Stimulated activated CD4-positive, alpha-beta T cell treated with anti-CD3 and anti-CD28 coated beads, Interleukin-15, amount 100 ng/mL, for 1 hour (primary cell): ENCODE measurements around the gene PGAM2.

Source experiments
- DNase-seq, 2 donors: peaks; one replicate each; pipeline ENCODE4 v3.0.0-alpha.2; 2020; ENCODE audit warnings: low read depth in 1 of 2, low spot score in 1 of 2

PGAM2 gene

DNA sequence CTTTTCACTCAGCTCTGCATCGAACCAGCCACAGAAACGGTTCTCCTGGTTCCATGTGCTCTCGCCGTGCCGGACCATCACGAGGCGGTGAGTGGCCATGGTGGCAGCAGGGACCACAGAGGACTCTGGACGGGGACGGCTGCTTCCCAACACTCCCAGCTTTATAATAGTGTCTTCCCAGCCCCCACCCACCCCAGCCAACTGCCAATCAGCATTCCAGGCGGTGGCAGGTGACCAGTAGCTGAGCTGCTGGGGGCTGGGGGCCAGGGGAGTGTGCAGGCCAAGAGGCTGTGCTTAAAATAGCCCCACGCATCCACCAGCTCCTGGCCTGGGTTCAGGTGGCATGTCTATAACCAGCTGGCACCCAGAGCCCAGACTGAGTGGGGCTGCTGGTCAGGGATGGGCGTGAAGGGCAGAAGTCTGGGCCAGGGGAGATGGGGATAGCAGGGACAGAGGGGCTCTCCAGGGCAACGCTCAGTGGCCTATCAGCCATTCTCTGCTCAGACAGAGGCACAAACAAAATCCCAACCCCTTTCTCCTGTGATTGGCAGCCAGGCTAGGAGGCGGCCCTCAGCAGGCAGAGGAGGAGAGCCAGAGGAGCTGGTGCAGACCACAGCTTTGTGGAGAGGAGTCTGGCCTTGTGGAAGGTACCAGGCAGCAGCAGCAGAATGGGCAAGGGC is at the start of gene PGAM2:
Gene PGAM2 (minus strand): TSS at position 137 of the 680 bp plus-strand sequence. CDS start 38 bp downstream, at position 99.
- DNase-seq = no peak

DNA sequence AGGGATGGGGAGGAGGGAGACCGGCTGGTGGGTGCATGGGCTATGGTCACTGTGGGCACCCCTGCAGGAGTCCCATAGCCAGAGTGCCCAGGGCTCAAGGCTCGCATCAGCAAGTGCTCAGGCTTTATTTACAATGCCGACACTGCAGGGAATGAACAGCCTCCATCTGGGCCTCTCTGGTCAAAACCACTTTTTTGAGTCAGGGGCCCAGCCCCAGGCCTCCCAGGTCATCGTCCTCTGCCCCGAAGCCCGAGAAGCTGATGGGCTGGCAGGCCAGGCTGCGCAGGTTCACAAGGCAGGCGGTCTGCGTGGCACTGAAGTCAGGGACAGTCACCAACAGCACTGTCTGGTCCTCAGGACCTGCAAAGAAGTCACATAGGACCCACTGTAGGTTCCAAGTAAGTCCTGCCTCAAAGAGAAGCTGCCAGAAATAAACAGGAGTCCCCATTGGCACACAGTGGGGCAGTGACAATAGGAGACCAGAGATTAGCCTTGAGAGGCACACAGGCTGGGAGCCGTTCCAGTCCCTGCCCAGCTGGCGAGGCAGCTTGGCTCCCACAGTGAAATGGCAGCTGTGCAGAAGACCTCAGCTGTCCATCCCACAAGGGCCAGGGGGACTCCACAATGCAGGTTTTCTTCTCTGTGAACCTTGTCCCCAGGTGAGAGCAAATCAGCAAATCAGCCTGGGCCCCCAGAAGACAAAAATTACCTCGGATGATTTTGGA is 49.4 kb upstream of the PGAM2 start:
- DNase-seq = no peak

DNA sequence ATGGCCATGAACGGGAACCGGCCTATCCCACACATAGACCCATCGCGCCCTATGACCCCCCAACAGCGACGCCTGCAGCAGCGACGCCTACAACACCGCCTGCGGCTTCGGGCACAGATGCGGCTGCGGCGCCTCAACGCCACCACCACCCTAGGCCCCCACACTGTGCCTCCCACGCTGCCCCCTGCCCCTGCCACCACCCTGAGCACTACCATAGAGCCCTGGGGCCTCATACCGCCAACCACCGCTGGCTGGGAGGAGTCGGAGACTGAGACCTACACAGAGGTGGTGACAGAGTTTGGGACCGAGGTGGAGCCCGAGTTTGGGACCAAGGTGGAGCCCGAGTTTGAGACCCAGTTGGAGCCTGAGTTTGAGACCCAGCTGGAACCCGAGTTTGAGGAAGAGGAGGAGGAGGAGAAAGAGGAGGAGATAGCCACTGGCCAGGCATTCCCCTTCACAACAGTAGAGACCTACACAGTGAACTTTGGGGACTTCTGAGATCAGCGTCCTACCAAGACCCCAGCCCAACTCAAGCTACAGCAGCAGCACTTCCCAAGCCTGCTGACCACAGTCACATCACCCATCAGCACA is 48.5 kb upstream of the PGAM2 start:
- no peak for DNase-seq

DNA sequence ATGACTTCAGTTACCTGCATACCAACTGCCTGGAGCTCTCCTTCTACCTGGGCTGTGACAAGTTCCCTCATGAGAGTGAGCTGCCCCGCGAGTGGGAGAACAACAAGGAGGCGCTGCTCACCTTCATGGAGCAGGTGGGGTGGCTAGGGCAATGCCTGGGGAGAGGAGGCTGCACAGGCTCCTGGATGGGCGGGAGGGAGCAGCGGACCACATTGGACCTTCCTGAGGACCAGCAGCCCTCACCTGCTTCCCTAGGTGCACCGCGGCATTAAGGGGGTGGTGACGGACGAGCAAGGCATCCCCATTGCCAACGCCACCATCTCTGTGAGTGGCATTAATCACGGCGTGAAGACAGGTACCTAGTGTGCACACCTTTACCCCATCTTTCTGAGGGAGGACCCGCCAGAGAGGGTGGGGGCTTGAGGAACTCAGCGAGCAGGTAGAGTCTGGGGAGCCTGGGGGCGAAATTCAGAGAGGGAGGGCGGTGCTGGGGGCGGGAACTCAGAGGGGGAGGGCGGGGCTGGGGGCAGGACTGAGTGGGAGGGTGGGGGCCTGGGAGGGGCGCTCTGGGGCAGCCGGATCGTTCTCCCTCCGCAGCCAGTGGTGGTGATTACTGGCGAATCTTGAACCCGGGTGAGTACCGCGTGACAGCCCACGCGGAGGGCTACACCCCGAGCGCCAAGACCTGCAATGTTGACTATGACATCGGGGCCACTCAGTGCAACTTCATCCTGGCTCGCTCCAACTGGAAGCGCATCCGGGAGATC is 47.8 kb upstream of the PGAM2 start:
- no peak for DNase-seq

DNA sequence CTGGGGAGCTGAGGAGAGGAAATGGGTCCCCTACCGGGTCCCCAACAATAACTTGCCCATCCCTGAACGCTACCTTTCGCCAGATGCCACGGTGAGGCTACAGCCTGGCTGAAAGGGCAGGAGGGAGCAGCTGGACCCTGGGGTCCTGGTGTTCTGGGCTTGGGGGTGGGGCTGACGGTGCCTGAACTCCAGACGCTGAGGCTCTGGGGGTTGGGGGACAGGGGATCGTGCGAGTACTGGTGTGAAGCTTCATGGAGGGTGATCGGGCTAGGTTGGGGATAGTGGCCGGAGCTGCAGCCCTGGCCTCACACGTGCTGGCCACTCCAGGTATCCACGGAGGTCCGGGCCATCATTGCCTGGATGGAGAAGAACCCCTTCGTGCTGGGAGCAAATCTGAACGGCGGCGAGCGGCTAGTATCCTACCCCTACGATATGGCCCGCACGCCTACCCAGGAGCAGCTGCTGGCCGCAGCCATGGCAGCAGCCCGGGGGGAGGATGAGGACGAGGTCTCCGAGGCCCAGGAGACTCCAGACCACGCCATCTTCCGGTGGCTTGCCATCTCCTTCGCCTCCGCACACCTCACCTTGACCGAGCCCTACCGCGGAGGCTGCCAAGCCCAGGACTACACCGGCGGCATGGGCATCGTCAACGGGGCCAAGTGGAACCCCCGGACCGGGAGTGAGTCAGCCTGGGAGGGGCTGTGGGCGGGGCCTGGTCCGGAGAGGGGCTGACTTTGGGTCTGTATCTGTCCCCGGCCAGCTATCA is 47.0 kb upstream of the PGAM2 start:
- no peak for DNase-seq

DNA sequence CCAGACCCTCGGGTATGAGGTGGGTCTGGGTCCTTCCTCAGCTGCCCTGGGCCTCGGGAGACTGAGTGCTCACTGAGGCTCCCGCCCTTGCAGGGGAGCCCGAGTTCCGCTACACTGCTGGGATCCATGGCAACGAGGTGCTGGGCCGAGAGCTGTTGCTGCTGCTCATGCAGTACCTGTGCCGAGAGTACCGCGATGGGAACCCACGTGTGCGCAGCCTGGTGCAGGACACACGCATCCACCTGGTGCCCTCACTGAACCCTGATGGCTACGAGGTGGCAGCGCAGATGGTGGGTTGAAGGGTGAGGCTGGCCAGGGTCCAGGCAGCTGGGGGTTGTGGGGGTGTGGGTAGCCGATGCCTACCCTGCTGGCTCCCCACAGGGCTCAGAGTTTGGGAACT is 46.4 kb upstream of the PGAM2 start:
- DNase-seq = no peak

DNA sequence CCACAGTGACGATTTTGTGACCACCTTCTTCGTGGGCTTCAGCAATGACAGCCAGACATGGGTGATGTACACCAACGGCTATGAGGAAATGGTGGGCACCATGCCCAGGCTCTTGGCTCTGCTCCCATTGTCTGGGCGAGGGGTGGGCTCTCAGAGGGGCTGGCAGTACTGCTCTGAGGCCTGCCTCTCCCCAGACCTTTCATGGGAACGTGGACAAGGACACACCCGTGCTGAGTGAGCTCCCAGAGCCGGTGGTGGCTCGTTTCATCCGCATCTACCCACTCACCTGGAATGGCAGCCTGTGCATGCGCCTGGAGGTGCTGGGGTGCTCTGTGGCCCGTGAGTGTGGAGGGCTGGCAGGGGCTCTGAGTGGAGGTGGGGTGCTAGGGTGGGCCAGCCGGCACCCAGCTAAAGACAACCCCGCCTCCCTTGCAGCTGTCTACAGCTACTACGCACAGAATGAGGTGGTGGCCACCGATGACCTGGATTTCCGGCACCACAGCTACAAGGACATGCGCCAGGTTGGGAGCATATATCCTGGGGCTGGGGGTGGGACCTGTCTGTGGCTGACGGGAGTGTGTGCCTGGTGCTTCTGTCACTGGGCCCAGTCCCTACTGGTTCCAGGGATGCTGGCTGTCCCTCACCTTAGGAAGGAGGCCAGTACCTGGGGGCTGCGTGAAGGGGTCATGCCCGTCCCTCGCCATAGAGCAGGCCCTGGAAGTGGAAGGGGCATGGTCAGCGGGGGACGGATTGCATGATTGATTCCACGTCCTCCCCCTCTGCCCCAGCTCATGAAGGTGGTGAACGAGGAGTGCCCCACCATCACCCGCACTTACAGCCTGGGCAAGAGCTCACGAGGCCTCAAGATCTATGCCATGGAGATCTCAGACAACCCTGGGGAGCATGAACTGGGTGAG is 45.6 kb upstream of the PGAM2 start:
- DNase-seq = no peak

DNA sequence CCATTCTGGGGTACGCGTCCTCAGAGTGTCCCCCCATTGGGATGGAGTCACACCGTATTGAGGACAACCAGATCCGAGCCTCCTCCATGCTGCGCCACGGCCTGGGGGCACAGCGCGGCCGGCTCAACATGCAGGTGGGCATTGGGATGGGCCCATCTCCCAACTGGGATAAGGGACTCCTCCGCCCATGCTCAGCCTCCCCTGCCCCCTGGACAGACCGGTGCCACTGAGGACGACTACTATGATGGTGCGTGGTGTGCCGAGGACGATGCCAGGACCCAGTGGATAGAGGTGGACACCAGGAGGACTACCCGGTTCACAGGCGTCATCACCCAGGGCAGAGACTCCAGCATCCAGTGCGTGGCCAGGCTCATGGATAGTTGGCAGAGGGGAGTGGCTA is 44.6 kb upstream of the PGAM2 start:
- no peak for DNase-seq

DNA sequence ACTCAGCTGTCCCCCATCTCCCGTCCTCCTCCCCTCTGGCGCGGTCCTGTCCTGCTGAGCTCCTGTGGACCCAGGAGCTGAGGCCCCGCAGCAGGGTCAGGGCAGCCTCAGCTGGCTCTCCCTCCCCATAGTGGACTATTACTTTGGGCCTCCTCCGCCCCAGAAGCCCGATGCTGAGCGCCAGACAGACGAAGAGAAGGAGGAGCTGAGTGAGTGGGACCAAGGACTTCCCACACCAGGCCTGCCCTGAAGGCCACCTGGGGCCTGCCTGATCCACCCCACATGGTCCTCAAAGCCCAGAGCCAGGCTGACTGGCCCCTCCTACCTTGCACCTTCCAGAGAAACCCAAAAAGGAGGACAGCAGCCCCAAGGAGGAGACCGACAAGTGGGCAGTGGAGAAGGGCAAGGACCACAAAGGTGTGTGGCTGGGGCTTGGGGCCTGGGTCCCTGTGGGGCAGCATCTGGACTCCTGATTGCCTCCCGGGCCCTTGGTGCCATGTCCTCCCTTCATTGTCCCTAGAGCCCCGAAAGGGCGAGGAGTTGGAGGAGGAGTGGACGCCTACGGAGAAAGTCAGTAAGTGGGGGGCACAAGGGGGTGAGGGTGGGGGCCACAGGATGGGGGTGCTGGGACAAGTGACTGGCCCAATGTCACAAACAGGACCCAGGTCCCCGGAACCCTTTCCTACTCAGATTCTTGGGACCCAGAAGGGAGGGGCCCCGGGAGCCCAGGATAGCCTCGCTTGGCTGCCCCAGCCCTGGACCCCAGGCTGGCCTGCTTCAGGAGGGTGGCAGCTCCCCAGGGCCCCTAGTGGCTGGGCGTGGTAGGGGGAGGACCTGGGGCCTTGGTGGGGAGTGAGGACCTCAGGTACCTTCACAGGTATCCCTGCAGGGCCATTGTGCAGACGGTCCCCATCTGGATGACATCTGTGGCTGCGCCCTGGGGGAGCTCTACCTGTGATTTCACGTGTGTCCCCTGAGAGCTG is 43.7 kb upstream of the PGAM2 start:
- no peak for DNase-seq

DNA sequence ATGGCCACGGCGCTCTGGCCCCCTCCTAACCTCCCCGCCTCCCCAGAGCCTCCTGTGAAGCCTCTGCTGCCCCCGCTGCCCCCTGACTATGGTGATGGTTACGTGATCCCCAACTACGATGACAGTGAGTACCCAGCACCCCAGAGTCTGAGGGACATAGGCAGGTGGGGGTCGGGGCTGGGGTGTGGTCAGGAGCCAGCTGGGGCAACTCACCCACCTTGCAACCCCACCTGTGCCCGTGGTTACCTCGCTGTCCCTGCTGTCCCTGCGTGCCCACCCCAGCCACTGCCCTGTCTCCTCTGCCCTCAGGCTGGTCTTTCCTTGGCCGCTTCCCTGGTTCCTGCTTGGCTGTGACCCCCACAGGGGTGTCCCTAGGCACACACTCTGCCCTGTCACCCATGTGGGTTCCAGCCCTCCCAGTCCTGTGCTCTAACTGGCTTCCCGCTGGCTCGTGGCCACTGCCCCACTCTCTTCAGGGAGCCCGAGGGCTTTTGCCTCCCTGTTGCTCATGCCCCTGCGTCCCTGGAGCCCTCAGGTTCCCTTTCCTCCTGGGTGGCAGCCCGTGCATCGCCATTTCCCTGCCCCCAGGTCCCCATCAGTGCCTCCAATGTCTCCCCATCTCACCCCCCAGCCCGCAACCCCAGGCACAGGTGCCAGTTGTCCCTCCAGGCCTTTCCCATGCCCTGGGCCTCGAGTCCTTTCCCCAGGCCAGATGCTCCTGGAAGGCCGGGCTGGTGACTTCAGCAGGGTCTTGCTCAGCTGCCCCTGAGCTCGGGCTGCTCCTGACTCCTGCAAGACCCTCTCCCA is 42.8 kb upstream of the PGAM2 start:
- DNase-seq = no peak

DNA sequence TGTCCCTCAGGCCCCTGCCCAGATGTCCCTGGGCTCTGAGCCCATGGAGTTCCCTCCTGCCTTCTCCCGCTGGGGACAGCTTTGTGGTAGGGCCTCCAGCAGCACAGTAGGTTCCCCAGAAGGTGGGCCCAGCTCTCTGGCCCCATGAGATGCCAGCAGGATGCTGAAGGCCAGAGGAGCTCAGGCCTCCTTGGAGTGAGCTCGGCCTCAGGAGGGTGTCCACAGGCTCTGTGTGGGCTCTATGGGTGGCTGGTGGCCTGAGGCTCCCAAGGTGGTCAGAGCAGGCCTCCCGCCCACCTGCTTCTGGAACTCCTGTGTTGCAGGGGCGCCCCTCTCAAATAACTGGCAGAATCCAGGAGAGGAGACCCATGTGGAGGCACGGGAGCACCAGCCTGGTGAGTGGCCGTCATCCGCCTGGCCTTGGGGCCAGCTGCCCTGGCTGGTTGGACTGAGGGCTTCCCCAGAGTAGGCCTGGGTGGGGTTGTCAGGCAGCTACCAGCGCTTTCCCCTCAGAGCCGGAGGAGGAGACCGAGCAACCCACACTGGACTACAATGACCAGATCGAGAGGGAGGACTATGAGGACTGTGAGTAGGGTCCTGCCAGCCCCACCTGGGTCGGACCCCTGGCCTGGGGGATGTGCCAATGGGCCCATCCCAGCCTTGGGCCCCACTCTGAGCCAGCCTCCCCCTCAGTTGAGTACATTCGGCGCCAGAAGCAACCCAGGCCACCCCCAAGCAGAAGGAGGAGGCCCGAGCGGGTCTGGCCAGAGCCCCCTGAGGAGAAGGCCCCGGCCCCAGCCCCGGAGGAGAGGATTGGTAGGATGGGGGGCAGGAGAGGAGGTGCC is 42.0 kb upstream of the PGAM2 start:
- DNase-seq = no peak

DNA sequence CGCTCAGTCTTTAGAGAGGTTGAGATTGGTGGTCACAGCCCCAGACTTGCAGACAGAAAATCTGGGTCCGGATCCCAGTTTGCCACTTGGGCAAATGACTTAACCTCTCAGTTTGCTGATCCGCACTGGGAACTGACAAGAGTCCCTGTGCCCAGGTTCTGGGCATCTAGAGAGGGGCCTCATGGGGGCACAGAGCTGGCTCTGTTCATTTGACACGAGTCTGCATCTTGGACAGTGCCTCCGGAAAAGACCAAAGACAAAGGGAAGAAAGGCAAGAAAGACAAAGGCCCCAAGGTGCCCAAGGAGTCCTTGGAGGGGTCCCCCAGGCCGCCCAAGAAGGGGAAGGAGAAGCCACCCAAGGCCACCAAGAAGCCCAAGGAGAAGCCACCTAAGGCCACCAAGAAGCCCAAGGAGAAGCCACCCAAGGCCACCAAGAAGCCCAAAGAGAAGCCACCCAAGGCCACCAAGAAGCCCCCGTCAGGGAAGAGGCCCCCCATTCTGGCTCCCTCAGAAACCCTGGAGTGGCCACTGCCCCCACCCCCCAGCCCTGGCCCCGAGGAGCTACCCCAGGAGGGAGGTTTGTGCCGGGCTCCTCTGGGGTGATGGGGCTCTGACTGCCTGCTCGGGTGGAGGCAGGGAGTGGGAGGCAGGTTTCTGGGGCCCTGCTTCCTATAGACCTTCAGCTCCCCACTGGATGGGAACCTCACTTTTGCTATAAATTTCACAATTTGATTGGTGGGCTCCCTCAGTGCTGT is 41.1 kb upstream of the PGAM2 start:
- no peak for DNase-seq

DNA sequence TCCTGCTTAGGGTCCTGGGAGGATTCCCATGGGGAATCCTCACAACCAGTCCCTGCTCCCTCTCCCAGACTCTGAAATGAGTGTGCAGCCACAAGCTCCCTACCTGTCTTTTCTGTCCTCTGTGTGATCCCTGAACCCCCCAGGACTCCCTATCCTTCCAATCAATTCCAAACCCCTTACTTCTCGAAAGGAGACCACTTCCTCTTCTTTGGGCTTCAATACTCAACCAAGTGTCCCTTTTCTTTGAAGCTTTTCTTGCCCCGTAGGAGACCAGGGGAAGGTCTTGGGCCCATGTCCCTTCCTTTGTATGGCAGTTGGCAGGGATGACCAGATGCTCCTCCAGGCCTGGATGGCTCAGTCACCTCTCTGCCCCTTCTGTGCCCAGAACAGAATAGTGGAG is 40.5 kb upstream of the PGAM2 start:
- DNase-seq = no peak

DNA sequence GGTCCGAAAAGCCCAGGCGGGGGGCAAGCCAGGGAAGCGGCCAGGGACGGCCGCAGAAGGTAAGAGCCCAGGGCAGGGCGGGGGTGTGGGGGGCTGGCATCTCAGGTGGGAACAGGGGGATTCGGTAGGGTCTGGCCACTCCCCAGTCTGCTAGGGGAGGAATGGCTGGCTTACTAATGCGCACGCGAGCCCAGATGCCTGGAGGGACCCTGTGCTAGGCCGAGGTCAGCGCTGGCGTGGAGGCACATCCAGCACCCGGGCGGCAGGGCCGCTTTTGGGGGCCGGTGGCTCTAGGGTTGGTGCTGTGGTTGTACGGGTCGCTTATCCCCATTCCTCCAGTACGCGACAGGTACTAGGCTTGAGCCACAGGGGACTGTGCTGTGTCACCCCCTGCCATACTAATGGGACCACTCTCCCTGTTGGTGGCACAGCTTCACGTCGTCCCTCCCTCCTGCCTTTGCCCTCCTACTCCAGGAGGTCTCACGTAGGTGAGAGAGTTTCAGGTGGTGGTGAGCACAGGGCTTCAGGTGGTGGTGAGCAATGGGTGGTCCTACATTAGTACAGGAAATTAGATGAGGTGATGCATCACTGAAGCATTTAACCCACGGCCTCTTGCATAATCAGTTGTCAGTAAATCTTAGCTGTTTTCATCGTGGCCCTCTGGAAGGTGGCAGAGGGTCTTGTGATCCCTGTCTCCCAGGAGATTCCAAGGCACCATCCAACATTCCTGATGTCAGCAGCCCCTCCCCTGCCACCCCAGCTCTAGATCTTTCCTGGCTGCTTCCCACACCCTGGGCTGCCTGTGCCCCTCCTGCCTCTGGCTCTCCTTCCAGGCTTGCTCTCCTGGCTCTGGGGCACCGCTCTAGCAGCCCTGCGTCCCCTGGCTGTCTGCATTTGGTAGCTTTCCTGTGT is 39.7 kb upstream of the PGAM2 start:
- no peak for DNase-seq
